ENCODE results near the gene BRAT1.
"Not testable (repeated sequence)": the region's sequence is repeated elsewhere in the genome, so short reads cannot be mapped to it uniquely, and the experiment has no call there.

Gene BRAT1

DNA sequence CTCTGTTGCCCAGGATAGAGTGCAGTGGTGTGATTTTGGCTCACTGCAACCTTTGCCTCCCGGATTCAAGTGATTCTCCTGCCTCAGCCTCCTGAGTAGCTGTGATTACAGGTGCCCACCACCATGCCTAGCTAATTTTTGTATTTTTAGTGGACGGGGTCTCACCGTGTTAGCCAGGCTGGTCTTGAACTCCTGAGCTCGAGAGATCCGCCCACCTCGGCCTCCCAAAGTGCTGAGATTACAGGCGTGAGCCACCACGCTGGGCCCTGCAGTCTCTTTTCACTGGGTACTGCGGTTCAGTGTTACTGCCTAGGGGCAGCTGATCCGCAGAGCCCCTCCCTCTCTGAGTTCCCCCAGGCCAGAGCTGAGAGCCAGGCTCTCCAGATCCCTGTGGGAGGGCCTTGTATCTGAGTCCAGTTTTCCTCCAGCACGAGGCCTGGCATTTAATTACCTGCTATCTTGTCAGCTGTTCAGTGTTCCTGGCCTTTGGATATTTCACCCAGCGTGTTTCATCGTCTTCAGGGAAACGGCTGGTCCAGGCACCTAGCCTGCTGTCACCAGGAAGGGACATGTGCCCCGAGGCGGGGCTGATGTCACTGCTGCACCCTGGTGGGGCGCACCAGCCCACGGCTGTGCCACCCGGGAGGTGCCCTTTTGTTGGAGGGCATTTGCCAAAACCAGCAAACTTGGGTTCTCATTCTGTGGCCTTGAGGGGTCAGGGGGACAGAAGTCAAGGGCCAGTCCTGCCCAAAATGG, 19.3 kb downstream of the BRAT1 start:
- DNase-seq (ENCODE audit: low spot score): not testable (repeated sequence)

DNA sequence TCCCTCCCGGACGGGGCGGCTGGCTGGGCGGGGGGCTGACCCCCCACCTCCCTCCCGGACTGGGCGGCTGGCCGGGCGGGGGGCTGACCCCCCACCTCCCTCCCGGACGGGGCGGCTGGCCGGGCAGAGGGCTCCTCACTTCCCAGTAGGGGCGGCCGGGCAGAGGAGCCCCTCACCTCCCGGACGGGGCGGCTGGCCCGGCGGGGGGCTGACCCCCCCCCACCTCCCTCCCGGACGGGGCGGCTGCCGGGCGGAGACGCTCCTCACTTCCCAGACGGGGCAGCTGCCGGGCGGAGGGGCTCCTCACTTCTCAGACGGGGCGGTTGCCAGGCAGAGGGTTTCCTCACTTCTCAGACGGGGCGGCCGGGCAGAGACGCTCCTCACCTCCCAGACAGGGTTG, 21.1 kb downstream of the BRAT1 start:
- not testable (repeated sequence) for DNase-seq (ENCODE audit: low spot score)

- DNase-seq (ENCODE audit: low spot score): not testable (repeated sequence)
Observed at GRCh38 chr7:2533566-2533965, 21.8 kb downstream of the BRAT1 start.

DNA sequence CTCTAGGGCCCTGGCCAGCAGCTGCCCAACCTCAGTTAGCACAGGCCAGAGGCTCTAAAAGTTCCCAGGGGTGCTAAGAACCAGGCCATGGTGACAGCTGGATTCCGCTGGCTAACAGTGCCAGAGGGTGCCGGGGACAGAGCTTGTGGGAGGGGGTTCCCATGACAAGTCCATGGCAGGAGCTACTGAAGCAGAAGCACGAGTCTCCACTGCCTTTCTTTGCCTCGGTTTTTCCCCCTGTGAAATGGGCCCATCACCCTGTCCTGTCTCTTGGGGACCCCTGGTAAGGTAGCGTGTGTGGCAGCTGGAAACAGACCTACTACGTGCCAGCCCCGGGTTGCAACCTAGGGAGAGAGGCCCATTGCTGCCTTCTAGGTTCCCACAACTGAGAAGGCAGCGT, 22.5 kb downstream of the BRAT1 start:
- DNase-seq (ENCODE audit: low spot score): not testable (repeated sequence)

GRCh38 chr7:2532199-2532772, 23.0 kb downstream of the BRAT1 start:
- not testable (repeated sequence) for DNase-seq (ENCODE audit: low spot score)

GRCh38 chr7:2531796-2532110, 23.6 kb downstream of the BRAT1 start:
- DNase-seq (ENCODE audit: low spot score): not testable (repeated sequence)

DNA sequence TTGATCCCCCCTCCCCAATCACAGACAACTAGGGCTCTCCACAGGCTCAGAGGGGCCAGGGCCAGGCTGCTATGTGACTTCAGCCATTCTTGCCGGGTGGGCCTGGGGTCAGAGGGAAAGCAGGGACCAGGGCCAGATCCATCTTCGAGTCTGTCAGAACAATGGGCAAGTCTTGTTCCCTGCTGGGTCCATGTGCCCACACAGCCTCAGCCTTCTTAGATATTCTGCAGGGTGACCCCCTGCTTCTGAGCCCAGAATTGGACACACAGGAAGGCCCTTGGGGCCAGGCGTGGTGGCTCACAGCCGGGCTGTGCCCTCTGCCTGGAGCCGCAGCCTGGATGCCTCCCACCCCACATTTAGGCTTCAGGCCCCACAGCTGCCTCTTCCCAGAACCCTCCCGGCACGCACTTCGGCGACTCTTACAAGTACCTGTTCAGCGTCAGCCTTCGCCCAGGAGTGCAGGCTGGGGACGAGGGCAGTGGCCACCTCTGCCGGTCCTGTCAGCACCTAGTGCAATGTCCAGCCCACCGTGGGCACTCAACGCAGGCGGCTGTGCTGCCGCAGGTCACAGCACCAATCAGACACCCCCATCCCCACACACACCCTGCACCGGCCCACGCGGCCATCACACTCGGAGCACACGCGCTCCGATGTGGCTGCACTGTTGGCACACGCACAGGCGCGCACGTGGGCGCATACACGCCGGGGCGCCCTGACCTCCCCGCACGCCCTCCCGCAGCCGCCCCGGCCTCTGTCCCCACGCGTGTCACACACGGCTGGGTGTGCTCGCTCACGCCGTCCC, 24.1 kb downstream of the BRAT1 start:
- not testable (repeated sequence) for DNase-seq (ENCODE audit: low spot score)

DNA sequence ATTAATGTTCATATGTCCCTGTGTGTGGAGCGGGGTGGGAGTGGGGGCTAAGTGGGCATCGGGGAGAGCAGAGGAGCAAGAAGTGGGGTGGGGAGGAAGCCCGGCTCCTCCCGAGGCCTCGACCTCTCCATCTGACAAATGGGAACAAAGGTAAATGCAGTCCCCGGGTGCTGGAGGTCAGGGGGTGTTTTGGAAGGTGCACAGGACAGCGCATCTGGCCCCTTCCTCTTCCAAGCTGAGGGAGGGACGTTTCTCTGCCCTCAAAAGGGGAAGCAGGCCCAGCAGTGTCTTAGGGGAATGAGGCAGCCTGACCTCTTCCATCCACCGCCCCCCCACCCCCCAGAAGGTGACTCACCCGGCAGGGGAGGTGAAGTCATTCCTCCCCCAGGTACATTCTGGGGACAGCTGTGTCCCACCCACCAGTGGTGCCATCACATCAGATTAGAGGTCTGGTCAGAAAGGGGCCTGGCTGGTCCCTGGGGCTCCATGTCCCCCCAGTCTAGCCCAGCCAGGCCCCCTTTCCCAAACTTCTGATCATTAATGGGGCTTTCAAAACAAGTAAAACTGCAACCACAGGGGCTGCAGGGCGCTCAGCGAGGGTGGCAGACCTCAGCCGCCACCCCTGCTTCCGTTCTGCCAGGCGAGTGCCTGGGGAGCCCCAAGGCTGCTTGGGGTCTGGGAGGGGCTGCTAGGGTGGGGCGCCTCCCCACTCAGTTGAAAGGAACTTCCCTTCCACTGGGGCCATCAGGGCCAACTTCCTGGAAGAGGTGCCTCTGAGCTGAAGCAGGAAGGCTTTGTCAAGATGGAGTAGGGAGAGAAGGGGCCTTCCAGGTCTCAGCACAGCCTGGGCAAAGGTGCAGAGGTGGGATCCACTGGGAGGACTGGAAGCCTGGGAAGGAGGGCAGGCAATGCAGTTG, 25.0 kb downstream of the BRAT1 start:
- DNase-seq (ENCODE audit: low spot score): peak; percentile 52

GRCh38 chr7:2529161-2530070, 25.9 kb downstream of the BRAT1 start:
- peak; percentile 81 for DNase-seq (ENCODE audit: low spot score)

DNA sequence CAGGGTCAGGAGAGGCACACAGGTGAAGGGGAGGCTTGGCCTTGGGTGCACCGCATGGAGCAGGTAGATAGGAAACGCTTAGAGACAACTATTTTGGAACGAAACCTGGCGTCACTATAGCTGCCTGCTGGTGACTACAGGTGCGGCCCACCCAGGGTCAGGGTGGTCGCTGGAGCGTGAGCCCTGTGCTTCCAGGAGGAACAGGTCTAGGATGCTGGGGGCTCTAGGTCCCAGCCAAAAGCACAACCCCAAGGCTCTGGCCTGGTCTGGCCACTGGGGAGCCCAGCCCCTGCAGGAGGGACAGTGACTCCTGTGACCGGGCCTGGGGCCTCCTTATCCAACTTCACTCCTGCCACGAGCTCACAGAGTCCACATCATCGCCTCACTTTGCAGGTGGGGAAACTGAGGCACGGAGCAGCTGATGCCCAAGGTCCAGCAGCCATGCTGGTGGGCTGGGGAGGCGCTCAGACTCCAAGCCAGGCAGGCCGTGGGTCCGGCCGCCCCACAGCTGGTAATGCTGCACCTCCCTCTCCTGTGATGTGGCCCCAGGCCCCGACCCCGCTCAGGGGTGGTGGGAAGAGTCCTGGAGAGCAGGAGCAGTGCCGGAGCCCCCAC, 26.7 kb downstream of the BRAT1 start:
- DNase-seq (ENCODE audit: low spot score): no peak

DNA sequence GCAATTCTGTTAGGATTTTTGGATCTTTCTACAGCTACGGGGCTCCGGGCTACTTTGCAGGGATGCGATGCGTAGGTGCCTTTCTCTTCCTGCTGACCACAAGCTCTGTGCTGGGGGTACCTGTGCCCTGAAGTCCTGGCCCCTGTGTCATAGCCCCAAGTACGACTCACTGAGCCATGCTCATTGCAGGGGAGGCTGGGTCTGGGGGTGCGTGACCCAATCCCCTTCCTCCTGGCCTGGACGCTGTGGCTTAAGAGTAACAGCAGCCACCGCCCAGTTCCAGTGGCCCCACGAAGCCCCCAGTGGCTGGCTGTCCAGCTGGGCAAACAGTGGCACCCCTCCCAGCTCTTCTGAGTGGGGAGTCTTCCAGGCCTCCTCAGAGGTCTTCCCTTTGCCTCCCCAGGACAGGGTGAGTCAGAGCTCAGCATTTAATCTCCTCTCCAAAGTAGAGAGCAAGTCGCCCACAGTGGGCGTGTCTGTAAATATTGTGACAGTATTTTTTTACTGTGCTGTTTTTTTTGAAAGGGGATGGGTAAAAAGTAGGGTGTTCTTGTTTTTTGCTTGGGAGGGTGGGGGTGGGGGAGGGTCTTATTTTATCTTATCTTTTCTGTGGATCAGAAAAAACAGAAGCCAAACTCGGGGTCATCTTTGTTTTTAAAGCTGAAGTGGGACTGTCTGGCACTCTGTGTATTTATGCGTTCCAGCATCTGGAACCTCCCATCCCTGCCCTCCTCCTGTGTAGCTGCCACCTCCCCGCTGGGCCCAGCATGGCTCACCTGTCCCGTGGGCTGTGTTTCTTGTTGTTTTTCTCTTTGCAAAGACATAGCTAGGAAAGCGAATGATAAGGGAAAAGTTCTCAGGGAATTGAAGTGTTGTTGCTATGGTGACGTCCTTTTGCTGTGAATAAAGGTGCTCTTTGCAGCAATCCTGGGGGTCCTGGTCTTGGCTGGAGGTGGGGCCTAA, 27.5 kb downstream of the BRAT1 start:
- peak; percentile 48 for DNase-seq (ENCODE audit: low spot score)

DNA sequence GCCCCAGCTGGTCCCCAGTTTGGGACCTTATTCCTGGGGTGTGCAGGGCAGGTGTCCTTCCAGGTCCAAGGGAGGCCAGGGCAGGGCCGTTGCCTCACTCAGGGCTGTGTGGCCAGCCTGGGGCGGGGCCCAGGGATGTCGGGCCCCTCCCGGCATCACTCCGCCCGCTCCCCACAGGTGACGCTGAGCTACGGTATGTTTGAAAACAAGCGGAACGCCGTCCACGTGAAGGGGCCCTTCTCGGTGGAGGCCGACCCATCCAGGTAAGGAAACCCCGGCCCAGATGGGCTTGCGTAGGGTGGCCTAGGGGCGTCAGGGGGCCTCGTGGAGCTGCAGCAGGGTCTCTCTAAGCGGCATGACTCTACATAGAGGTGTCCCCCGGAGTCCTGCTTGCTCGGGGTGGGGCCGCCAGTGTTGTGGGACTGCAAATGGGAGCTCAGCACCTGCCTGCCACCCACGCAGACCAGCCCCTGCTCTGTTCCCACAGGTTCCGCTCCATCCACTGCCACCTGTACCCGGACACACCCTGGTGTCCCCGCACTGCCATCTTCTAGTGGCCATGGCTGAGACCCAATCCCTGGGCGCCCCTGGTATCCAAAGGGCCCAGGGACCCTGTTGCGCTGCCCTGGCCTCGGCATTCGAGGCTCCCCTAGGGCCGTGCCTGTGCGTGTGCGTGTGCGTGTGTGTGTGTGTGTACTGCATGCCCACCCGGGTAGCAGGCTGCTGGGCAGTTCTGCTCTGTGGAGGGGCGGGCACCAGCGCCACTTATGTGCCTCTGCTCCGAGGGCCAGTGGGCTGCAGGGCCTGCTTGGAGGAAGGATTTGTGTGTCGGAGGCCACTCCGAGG, 28.4 kb downstream of the BRAT1 start:
- DNase-seq (ENCODE audit: low spot score): no peak

- no peak for DNase-seq (ENCODE audit: low spot score)
Observed at GRCh38 chr7:2525658-2526630, 29.4 kb downstream of the BRAT1 start.

DNA sequence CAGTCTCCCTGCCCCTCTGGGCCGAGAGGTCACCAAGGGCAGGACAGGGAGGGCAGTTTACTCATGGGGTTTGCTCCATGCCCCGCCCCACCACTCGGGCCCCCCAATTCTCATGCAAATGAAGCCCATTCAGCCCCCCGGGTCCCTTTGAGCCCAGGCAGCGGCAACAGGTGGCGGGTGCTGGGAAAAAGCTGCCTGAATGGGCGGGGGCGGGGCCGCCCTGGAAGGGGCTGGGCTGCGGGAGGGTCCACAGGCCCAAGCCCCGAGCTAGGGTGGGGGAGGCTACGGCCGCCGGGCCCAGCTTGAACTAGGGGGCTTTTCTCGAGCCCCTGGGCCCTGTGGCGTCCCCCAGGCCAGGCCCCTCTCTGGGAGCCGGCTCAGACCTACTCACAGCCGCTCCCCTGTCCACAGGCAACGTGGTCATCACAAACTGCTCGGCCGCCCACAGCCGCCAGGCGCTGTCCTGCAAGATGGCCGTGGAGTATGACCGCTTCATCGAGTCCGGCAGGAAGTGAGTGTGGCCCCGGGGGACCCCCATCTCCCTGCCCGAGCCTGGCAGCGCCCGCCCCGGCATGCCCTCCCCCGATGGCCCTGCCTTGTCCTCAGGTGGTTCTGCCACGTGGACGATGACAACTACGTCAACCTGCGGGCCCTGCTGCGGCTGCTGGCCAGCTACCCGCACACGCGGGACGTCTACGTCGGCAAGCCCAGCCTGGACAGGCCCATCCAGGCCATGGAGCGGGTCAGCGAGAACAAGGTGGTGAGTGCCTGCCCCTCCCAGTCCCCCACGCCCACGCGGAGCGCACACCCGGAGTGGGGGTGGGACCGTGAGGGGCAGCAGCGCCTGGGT, 30.3 kb downstream of the BRAT1 start:
- no peak for DNase-seq (ENCODE audit: low spot score)

- DNase-seq (ENCODE audit: low spot score): peak; percentile 51
Observed at GRCh38 chr7:2523941-2524807, 31.1 kb downstream of the BRAT1 start.
